ENCODE data around the gene DOCK4.
"Not testable (repeated sequence)": the region's sequence is repeated elsewhere in the genome, so short reads cannot be mapped to it uniquely, and the experiment has no call there.

Gene DOCK4

GRCh38 chr7:112137141-112138101, 68.8 kb downstream of the DOCK4 start:
- no peak overlapping the region for H3K4me3 ChIP-seq (ENCODE audit: low read depth in 1 of 2, low read length in 2 of 2)
- H3K27ac ChIP-seq (ENCODE audit: low read length): no peak overlapping the region
- no peaks in the 10 kb centered on the region for H3K9me3 ChIP-seq (ENCODE audit: control insufficient read depth in 1 of 2, low read length in 2 of 2)
- no peaks in the 10 kb centered on the region for H3K36me3 ChIP-seq (ENCODE audit: control insufficient read depth in 1 of 2, insufficient read depth in 2 of 2, low read length in 2 of 2)
- no peaks in the 10 kb centered on the region for H3K27me3 ChIP-seq (ENCODE audit: low read depth, low read length)
- peaks cover 0 to 12% of the 10 kb centered on the region in 2 donors for H3K4me1 ChIP-seq (ENCODE audit: control insufficient read depth in 1 of 2, insufficient read depth in 2 of 2, low read length in 2 of 2)

- Histone ChIP-seq H3K27ac (ENCODE audit: low read length) (no peak overlapping the region), H3K27me3 (ENCODE audit: low read depth, low read length) (no peaks in the 10 kb centered on the region), H3K9me3 (ENCODE audit: control insufficient read depth in 1 of 2, low read length in 2 of 2) (no peaks in the 10 kb centered on the region), H3K36me3 (ENCODE audit: control insufficient read depth in 1 of 2, insufficient read depth in 2 of 2, low read length in 2 of 2) (no peaks in the 10 kb centered on the region), H3K4me1 (ENCODE audit: control insufficient read depth in 1 of 2, insufficient read depth in 2 of 2, low read length in 2 of 2) (peaks cover 0 to 19% of the 10 kb centered on the region in 2 donors), H3K4me3 (ENCODE audit: low read depth in 1 of 2, low read length in 2 of 2) (no peak overlapping the region)
These were observed 69.8 kb downstream of the DOCK4 start for GRCh38 chr7:112136271-112137008.

- peaks cover 0 to 23% of the 10 kb centered on the region in 2 donors for H3K4me1 ChIP-seq (ENCODE audit: control insufficient read depth in 1 of 2, insufficient read depth in 2 of 2, low read length in 2 of 2)
- H3K27ac ChIP-seq (ENCODE audit: low read length): no peak overlapping the region
- H3K27me3 ChIP-seq (ENCODE audit: low read depth, low read length): no peaks in the 10 kb centered on the region
- no peaks in the 10 kb centered on the region for H3K9me3 ChIP-seq (ENCODE audit: control insufficient read depth in 1 of 2, low read length in 2 of 2)
- H3K4me3 ChIP-seq (ENCODE audit: low read depth in 1 of 2, low read length in 2 of 2): no peak overlapping the region
- H3K36me3 ChIP-seq (ENCODE audit: control insufficient read depth in 1 of 2, insufficient read depth in 2 of 2, low read length in 2 of 2): no peaks in the 10 kb centered on the region
These were observed 70.4 kb downstream of the DOCK4 start for GRCh38 chr7:112135815-112136214.

GRCh38 chr7:112134039-112134438, 72.2 kb downstream of the DOCK4 start:
- H3K9me3 ChIP-seq (ENCODE audit: control insufficient read depth in 1 of 2, low read length in 2 of 2): no peaks in the 10 kb centered on the region
- no peaks in the 10 kb centered on the region for H3K36me3 ChIP-seq (ENCODE audit: control insufficient read depth in 1 of 2, insufficient read depth in 2 of 2, low read length in 2 of 2)
- peaks cover 0 to 23% of the 10 kb centered on the region in 2 donors for H3K4me1 ChIP-seq (ENCODE audit: control insufficient read depth in 1 of 2, insufficient read depth in 2 of 2, low read length in 2 of 2)
- no peaks in the 10 kb centered on the region for H3K27me3 ChIP-seq (ENCODE audit: low read depth, low read length)
- H3K4me3 ChIP-seq (ENCODE audit: low read depth in 1 of 2, low read length in 2 of 2): no peak overlapping the region
- H3K27ac ChIP-seq (ENCODE audit: low read length): no peak overlapping the region

DNA sequence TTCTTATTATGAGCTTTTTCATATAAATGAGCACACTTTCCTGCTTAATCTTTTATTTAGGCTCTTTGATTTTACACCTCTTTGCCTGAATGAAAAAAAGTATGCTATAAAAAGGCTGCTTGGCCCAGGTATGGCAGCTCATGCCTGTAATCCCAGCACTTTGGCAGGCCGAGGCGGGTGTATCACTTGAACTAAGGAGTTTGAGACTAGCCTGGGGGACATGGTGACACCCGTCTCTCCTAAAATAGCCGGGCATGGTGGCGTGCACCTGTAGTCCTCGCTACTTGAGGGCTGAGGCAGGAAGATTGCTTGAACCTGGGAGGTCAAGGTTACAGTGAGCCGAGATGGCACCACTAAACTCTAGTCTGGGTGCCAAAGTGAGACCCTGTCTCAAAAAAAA, 72.9 kb downstream of the DOCK4 start:
- Histone ChIP-seq H3K36me3 (ENCODE audit: control insufficient read depth in 1 of 2, insufficient read depth in 2 of 2, low read length in 2 of 2) (no peaks in the 10 kb centered on the region), H3K4me1 (ENCODE audit: control insufficient read depth in 1 of 2, insufficient read depth in 2 of 2, low read length in 2 of 2) (peaks cover 0 to 23% of the 10 kb centered on the region in 2 donors), H3K27ac (ENCODE audit: low read length) (no peak overlapping the region), H3K27me3 (ENCODE audit: low read depth, low read length) (no peaks in the 10 kb centered on the region), H3K9me3 (ENCODE audit: control insufficient read depth in 1 of 2, low read length in 2 of 2) (no peaks in the 10 kb centered on the region), H3K4me3 (ENCODE audit: low read depth in 1 of 2, low read length in 2 of 2) (no peak overlapping the region)

DNA sequence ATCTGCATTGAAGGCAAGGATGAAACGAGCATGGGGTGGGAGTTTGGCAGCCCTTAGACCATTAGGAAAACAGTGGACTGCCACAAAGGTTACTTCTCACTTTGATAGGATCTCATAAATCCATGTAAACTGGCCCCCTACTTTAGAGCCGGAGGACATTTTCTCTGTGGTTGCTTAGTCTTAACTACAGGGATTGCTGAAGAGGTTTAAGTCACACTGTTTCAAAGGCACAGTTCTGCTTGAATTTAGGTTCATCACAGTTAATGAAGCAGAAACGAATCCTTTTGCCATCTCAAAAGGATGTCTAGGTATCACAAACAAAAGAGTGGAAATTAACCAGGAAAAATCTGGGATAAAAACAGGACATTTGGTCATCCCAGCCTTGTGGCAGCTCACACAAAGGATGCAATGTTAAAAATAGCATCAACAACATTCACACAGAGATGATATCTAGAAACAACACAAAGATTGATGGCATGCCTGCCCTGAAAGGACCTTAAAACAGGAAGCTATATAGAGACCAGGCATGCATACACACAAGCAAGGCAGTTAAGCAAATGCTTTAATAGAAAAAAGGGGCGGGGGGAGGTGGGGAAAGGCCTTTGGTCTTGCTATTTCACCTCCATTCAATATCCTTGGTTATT, 74.0 kb downstream of the DOCK4 start:
- Histone ChIP-seq H3K36me3 (ENCODE audit: control insufficient read depth in 1 of 2, insufficient read depth in 2 of 2, low read length in 2 of 2) (no peaks in the 10 kb centered on the region), H3K27me3 (ENCODE audit: low read depth, low read length) (no peaks in the 10 kb centered on the region), H3K4me3 (ENCODE audit: low read depth in 1 of 2, low read length in 2 of 2) (no peak overlapping the region), H3K4me1 (ENCODE audit: control insufficient read depth in 1 of 2, insufficient read depth in 2 of 2, low read length in 2 of 2) (peaks cover 0 to 21% of the 10 kb centered on the region in 2 donors), H3K9me3 (ENCODE audit: control insufficient read depth in 1 of 2, low read length in 2 of 2) (no peaks in the 10 kb centered on the region), H3K27ac (ENCODE audit: low read length) (no peak overlapping the region)

DNA sequence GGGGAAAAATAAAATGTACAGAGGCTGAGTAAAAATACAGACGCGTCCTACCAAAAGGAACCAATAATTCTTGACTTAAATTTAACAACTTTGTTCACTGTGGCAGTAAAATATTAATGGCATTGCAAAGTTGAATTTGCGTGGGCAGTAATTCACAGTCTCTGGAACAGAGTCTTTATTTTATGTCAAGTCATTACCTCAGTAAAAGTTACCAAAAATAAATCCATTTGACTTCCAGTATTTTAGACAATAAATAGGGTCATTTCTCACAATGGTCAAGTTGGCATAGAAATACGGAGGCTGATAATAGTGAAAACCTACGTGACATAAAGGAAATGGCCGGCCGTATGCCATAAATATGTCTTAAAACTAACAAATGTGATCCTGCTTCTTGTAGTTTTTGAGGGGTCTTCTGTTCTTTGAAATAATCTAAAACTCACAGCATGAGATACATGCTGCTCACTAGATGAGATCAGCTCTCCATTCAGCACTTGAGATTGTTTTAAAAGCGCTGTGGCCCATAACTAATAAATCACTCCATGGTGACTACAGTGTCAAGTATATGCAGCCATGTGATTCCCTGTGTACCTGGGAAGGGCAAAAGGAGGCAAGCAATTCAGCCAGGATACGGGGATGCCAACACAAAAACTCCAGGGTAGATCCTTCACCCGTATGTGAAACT, 75.3 kb downstream of the DOCK4 start:
- H3K27ac ChIP-seq (ENCODE audit: low read length): no peak overlapping the region
- no peak overlapping the region for H3K4me3 ChIP-seq (ENCODE audit: low read depth in 1 of 2, low read length in 2 of 2)

DNA sequence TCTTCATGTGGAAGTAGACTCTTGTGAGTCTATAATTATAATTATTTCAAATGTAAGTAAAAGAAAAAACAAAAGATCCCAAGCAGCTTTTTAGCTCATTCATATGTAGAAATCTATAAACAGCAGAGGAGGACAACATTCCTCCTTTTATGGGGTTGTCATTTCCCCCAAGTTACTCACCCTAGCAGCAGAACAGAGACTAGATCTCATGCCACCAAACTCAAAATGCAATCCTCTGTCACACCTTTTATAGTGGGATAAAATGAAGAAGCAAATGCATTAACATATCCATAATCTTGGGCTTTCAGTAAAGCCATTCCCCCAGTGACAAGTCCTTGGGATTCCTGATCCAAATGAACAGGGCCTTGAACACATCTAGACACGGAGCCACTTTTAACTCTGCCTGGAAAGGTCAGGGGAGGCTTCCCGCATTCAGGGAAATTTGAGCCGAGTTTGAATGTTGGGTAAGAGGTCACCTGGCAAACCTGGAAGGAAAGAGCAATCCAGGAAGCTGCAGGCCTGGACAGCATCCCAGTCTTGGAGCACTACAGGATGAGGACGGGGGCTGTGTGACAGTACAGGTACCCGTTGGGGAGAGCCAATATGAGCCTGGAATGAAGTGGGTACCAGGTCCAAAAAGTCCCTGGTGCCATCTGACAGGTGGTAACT, 76.4 kb downstream of the DOCK4 start:
- Histone ChIP-seq H3K4me3 (ENCODE audit: low read depth in 1 of 2, low read length in 2 of 2) (no peak overlapping the region), H3K4me1 (ENCODE audit: control insufficient read depth in 1 of 2, insufficient read depth in 2 of 2, low read length in 2 of 2) (peaks cover 0 to 10% of the 10 kb centered on the region in 2 donors), H3K27ac (ENCODE audit: low read length) (no peak overlapping the region), H3K27me3 (ENCODE audit: low read depth, low read length) (no peaks in the 10 kb centered on the region), H3K9me3 (ENCODE audit: control insufficient read depth in 1 of 2, low read length in 2 of 2) (no peaks in the 10 kb centered on the region), H3K36me3 (ENCODE audit: control insufficient read depth in 1 of 2, insufficient read depth in 2 of 2, low read length in 2 of 2) (no peaks in the 10 kb centered on the region)

More for the DNA sequence above, 75.3 kb downstream of the DOCK4 start:
- no peaks in the 10 kb centered on the region for H3K36me3 ChIP-seq (ENCODE audit: control insufficient read depth in 1 of 2, insufficient read depth in 2 of 2, low read length in 2 of 2)
- peaks cover 0 to 10% of the 10 kb centered on the region in 2 donors for H3K4me1 ChIP-seq (ENCODE audit: control insufficient read depth in 1 of 2, insufficient read depth in 2 of 2, low read length in 2 of 2)
- no peaks in the 10 kb centered on the region for H3K9me3 ChIP-seq (ENCODE audit: control insufficient read depth in 1 of 2, low read length in 2 of 2)
- no peaks in the 10 kb centered on the region for H3K27me3 ChIP-seq (ENCODE audit: low read depth, low read length)

DNA sequence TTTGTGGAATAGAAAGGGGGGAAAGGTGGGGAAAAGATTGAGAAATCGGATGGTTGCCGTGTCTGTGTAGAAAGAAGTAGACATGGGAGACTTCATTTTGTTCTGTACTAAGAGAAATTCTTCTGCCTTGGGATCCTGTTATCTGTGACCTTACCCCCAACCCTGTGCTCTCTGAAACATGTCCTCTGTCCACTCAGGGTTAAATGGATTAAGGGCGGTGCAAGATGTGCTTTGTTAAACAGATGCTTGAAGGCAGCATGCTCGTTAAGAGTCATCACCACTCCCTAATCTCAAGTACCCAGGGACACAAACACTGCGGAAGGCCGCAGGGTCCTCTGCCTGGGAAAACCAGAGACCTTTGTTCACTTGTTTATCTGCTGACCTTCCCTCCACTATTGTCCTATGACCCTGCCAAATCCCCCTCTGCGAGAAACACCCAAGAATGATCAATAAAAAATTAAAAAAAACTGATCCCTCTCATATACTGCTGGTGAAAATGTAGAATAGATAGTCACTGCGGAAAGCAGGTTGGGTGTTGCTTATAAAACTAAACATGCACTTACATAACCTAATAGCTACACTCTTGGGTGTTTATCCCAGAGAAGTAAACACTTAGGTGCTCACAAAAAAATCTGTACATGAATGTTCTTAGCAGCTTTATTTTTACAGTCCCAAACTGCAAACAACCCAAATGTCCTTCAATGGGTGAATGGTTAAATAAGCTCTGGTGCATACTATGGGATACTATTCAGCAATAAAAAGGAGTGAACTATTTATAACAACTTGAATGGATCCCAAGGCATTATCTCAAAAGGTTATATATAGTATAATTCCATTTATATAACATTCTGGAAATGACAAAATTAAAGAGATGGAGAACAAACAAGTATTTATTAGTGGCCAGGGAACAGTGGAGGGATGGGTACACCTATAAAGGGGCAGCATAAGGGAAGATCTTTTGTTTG, 77.5 kb downstream of the DOCK4 start:
- H3K27me3 ChIP-seq (ENCODE audit: low read depth, low read length); H3K27ac ChIP-seq (ENCODE audit: low read length); H3K36me3 ChIP-seq (ENCODE audit: control insufficient read depth in 1 of 2, insufficient read depth in 2 of 2, low read length in 2 of 2); H3K4me3 ChIP-seq (ENCODE audit: low read depth in 1 of 2, low read length in 2 of 2); H3K9me3 ChIP-seq (ENCODE audit: control insufficient read depth in 1 of 2, low read length in 2 of 2): not testable (repeated sequence)
- peaks cover 0 to 10% of the 10 kb centered on the region in 2 donors for H3K4me1 ChIP-seq (ENCODE audit: control insufficient read depth in 1 of 2, insufficient read depth in 2 of 2, low read length in 2 of 2)

DNA sequence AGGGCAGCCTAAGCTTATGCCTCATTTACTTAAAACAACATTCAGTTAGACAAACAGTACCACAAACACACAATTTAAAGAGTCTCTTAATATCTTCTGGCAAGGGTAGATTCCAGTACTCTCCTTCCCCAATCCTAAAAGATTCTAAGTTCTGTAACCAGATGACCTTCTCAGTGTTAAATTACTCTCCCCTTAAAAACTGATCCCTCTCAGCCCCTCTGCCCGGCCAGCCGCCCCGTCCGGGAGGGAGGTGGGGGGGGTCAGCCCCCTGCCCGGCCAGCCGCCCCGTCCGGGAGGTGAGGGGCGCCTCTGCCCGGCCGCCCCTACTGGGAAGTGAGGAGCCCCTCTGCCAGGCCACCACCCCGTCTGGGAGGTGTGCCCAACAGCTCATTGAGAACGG, 78.2 kb downstream of the DOCK4 start:
- H3K9me3 ChIP-seq (ENCODE audit: control insufficient read depth in 1 of 2, low read length in 2 of 2); H3K27ac ChIP-seq (ENCODE audit: low read length); H3K36me3 ChIP-seq (ENCODE audit: control insufficient read depth in 1 of 2, insufficient read depth in 2 of 2, low read length in 2 of 2); H3K4me3 ChIP-seq (ENCODE audit: low read depth in 1 of 2, low read length in 2 of 2); H3K27me3 ChIP-seq (ENCODE audit: low read depth, low read length): not testable (repeated sequence)
- peaks cover 0 to 10% of the 10 kb centered on the region in 2 donors for H3K4me1 ChIP-seq (ENCODE audit: control insufficient read depth in 1 of 2, insufficient read depth in 2 of 2, low read length in 2 of 2)

All from muscle layer of duodenum (tissue), 2 donors.